CD14-positive monocyte (primary cell): ENCODE measurements around the gene ANO2. TPM values are rescaled to one million over a fixed set of nuclear protein-coding genes. Genes with fewer than 3 reads are reported as not detected.

ENCODE experiments used
- DNase-seq, 3 donors: peaks; one replicate each; pipeline ENCODE4 v3.0.0-alpha.2; 2011 to 2022
- H2AFZ ChIP-seq: 2 replicates; pipeline ENCODE4 v1.6.0; 2012; ENCODE audit warnings: mild to moderate bottlenecking, low read depth, low read length, inconsistent platforms; ENCODE audit not compliant: insufficient read depth, poor library complexity, severe bottlenecking
- H3K27ac ChIP-seq, 2 donors: 1 replicate in 1 of 2; 2 replicates in 1 of 2; pipeline ENCODE4 v1.5.1; 2012 to 2013; ENCODE audit warnings: low read length in 2 of 2, control low read depth in 1 of 2, inconsistent platforms in 1 of 2, low read depth in 1 of 2, mild to moderate bottlenecking in 1 of 2
- H3K27me3 ChIP-seq, 2 donors: one replicate each; pipeline versions ENCODE4 v1.6.0 to v1.6.1; 2011 to 2013; ENCODE audit warnings: low read length in 2 of 2; ENCODE audit not compliant: control insufficient read depth in 2 of 2, insufficient read depth in 2 of 2
- H3K36me3 ChIP-seq, 2 donors: replicated peaks in 1 of 2; 1 replicate in 1 of 2; 2 replicates in 1 of 2; pipeline versions ENCODE4 v1.5.1 to v1.6.1; 2012 to 2013; ENCODE audit warnings: low read length in 2 of 2, control low read depth in 1 of 2, inconsistent platforms in 1 of 2, mild to moderate bottlenecking in 1 of 2; ENCODE audit not compliant: insufficient read depth in 2 of 2, control insufficient read depth in 1 of 2
- H3K4me1 ChIP-seq, 2 donors: 1 replicate in 1 of 2; 2 replicates in 1 of 2; pipeline versions ENCODE4 v1.5.1 to v1.6.1; 2012 to 2013; ENCODE audit warnings: low read length in 2 of 2, control low read depth in 1 of 2, inconsistent platforms in 1 of 2, mild to moderate bottlenecking in 1 of 2, moderate library complexity in 1 of 2; ENCODE audit not compliant: insufficient read depth in 2 of 2, control insufficient read depth in 1 of 2
- H3K4me2 ChIP-seq: replicated peaks from 2 replicates; pipeline ENCODE3; 2012; ENCODE audit warnings: low read length, moderate library complexity, mild to moderate bottlenecking; ENCODE audit not compliant: poor library complexity, severe bottlenecking; ENCODE audit errors: extremely low read depth
- H3K4me3 ChIP-seq, 3 experiments: fragments of 200-600 bp in 1 of 3; sonication (generic) in 1 of 3; replicated peaks in 1 of 3; 1 replicate in 2 of 3; 2 replicates in 1 of 3; pipeline ENCODE4 v1.5.1; 2011 to 2013; ENCODE audit warnings: low read length in 3 of 3, mild to moderate bottlenecking in 3 of 3, control low read depth in 2 of 3, low read depth in 2 of 3, inconsistent platforms in 1 of 3, moderate library complexity in 1 of 3
- H3K79me2 ChIP-seq: 2 replicates; pipeline ENCODE4 v1.6.0; 2012; ENCODE audit warnings: mild to moderate bottlenecking, control low read depth, inconsistent platforms, low read length, moderate library complexity; ENCODE audit not compliant: insufficient read depth
- H3K9ac ChIP-seq: 2 replicates; pipeline ENCODE4 v1.6.0; 2017; ENCODE audit warnings: low read length, mild to moderate bottlenecking; ENCODE audit not compliant: insufficient read depth, poor library complexity, severe bottlenecking
- H3K9me3 ChIP-seq, 2 donors: replicated peaks in 1 of 2; 1 replicate in 1 of 2; 2 replicates in 1 of 2; pipeline versions ENCODE4 v1.5.1 to v1.6.1; 2012 to 2013; ENCODE audit warnings: low read length in 2 of 2, control low read depth in 1 of 2; ENCODE audit not compliant: control insufficient read depth in 1 of 2, insufficient read depth in 1 of 2
- H4K20me1 ChIP-seq: 2 replicates; pipeline ENCODE4 v1.6.0; 2012; ENCODE audit warnings: mild to moderate bottlenecking, low read length, control low read depth, moderate library complexity; ENCODE audit not compliant: insufficient read depth
- H3K27ac Mint-ChIP-seq, 7 donors: one replicate each; pipeline ENCODE4 v1.8.0; 2020; ENCODE audit warnings: mild to moderate bottlenecking in 7 of 7, mixed read lengths in 7 of 7, moderate library complexity in 6 of 7, inconsistent platforms in 2 of 7
- H3K27me3 Mint-ChIP-seq, 3 donors: one replicate each; pipeline ENCODE4 v1.8.0; 2021 to 2022; ENCODE audit warnings: low read depth in 3 of 3, mild to moderate bottlenecking in 3 of 3, mixed read lengths in 3 of 3, moderate library complexity in 3 of 3, inconsistent platforms in 1 of 3
- H3K36me3 Mint-ChIP-seq, 2 donors: one replicate each; pipeline ENCODE4 v1.8.0; 2020; ENCODE audit warnings: mixed read lengths in 2 of 2, inconsistent platforms in 1 of 2, mild to moderate bottlenecking in 1 of 2
- H3K4me1 Mint-ChIP-seq: one replicate; pipeline ENCODE4 v1.8.0; 2020; ENCODE audit warnings: mild to moderate bottlenecking, mixed read lengths
- H3K4me3 Mint-ChIP-seq, 2 donors: one replicate each; pipeline ENCODE4 v1.8.0; 2020; ENCODE audit warnings: mild to moderate bottlenecking in 2 of 2, mixed read lengths in 2 of 2, moderate library complexity in 1 of 2
- H3K9me3 Mint-ChIP-seq, 7 donors: one replicate each; pipeline ENCODE4 v1.8.0; 2020 to 2022; ENCODE audit warnings: mixed read lengths in 7 of 7, mild to moderate bottlenecking in 6 of 7, moderate library complexity in 6 of 7, inconsistent platforms in 2 of 7
- WGBS: methylation state at CpG from one replicate; pipeline ENCODE4 v1.1.5; 2013; ENCODE audit warnings: missing lambda C conversion rate; ENCODE audit not compliant: insufficient coverage; 5-methylcytosine and 5-hydroxymethylcytosine counted together
- intact Hi-C, 2 donors: fragments of 100-400 bp; cut with micrococcal nuclease; formaldehyde crosslinking; loops; one replicate each; pipeline versions ENCODE4 v1.15.0 to v1.15.1; 2023
- polyA plus RNA-seq, 3 donors: library from polyadenylated mRNA; depleted of rRNA in 1 of 3; unstranded in 2 of 3; stranded (reverse) in 1 of 3; fragments of 300-500 nt in 2 of 3; fragments of >200 nt in 1 of 3; fragmentation: Illumina TruSeq in 2 of 3; gene quantifications; 1 replicate in 2 of 3; 2 replicates in 1 of 3; pipeline ENCODE4 v1.2.3, GENCODE V29; 2012 to 2021
- TF ChIP-seq, protein P1 (sequence below): fragments of 200-600 bp; IDR thresholded peaks from one replicate; pipeline ENCODE4 v1.8.0; 2022; ENCODE audit warnings: antibody characterized with exemption, mild to moderate bottlenecking

Gene ANO2
- polyA plus RNA-seq, 3 donors = not detected

DNA sequence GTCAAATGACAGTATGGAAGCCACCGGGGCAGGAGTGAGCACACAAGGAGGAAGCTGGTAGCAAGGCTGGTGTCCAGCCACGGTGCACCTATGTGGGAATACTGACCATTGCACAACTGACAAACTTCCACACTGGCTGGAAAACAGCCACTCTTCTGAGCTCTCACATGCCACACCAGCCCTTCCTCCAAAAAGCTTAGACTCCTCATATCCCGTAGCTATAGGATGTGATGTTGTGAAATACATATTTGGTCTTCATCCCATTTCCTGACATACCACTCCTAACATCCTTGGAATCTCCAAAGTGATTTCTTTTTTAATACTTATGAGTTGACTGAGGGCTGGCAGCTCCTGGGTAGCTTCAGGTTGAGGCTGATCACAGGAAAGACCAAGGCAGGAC, 409.5 kb downstream of the ANO2 start:
- H3K36me3 ChIP-seq = no peaks in the 10 kb centered on the region
- Mint-ChIP-seq H3K4me1 (no peaks in the 10 kb centered on the region), H3K27ac (no peak overlapping the region), H3K4me3 (no peak overlapping the region), H3K36me3 (no peaks in the 10 kb centered on the region), H3K9me3 (peaks cover 0 to 10% (median 6%) of the 10 kb centered on the region in 7 donors), H3K27me3 (peaks cover 10 to 13% (median 13%) of the 10 kb centered on the region in 3 donors)
- no peaks in the 10 kb centered on the region for H3K27me3 ChIP-seq
- no peak overlapping the region for H3K4me3 ChIP-seq
- H3K9ac ChIP-seq = no peak overlapping the region
- no peak for DNase-seq
- 93% methylated on average over 2 of the region's 3 CpGs for WGBS
- H2AFZ ChIP-seq = no peak overlapping the region
- H3K27ac ChIP-seq = no peak overlapping the region
- no peaks in the 10 kb centered on the region for H3K4me1 ChIP-seq
- no peaks in the 10 kb centered on the region for H4K20me1 ChIP-seq
- peaks cover 0 to 3% of the 10 kb centered on the region in 2 donors for H3K9me3 ChIP-seq
- TF ChIP-seq, protein P1, sequence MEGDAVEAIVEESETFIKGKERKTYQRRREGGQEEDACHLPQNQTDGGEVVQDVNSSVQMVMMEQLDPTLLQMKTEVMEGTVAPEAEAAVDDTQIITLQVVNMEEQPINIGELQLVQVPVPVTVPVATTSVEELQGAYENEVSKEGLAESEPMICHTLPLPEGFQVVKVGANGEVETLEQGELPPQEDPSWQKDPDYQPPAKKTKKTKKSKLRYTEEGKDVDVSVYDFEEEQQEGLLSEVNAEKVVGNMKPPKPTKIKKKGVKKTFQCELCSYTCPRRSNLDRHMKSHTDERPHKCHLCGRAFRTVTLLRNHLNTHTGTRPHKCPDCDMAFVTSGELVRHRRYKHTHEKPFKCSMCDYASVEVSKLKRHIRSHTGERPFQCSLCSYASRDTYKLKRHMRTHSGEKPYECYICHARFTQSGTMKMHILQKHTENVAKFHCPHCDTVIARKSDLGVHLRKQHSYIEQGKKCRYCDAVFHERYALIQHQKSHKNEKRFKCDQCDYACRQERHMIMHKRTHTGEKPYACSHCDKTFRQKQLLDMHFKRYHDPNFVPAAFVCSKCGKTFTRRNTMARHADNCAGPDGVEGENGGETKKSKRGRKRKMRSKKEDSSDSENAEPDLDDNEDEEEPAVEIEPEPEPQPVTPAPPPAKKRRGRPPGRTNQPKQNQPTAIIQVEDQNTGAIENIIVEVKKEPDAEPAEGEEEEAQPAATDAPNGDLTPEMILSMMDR = no peak
- no peak overlapping the region for H3K4me2 ChIP-seq
- intact Hi-C loops = no loop called here
- no peaks in the 10 kb centered on the region for H3K79me2 ChIP-seq

GRCh38 chr12:5534426-5535199, 410.4 kb downstream of the ANO2 start:
- intact Hi-C loops = no loop called here
- Histone ChIP-seq H2AFZ (no peak overlapping the region), H3K27ac (no peak overlapping the region), H4K20me1 (no peaks in the 10 kb centered on the region), H3K4me3 (no peak overlapping the region), H3K4me2 (no peak overlapping the region), H3K4me1 (no peaks in the 10 kb centered on the region), H3K79me2 (no peaks in the 10 kb centered on the region), H3K9me3 (peaks cover 0 to 3% of the 10 kb centered on the region in 2 donors), H3K36me3 (no peaks in the 10 kb centered on the region), H3K9ac (no peak overlapping the region), H3K27me3 (no peaks in the 10 kb centered on the region)
- TF ChIP-seq, protein P1 = no peak
- H3K36me3 Mint-ChIP-seq = no peaks in the 10 kb centered on the region
- no peaks in the 10 kb centered on the region for H3K4me1 Mint-ChIP-seq
- H3K4me3 Mint-ChIP-seq = no peak overlapping the region
- WGBS = 100% methylated on average over 7 of the region's 10 CpGs
- no peak for DNase-seq
- peaks cover 0 to 10% (median 6%) of the 10 kb centered on the region in 7 donors for H3K9me3 Mint-ChIP-seq
- H3K27me3 Mint-ChIP-seq = peaks cover 10 to 13% (median 13%) of the 10 kb centered on the region in 3 donors
- no peak overlapping the region for H3K27ac Mint-ChIP-seq
